Kasumi-1 (cell line): ENCODE data around the gene CTSZ.

Experiments used
- DNase-seq, 2 experiments: peaks; one replicate each; lab custom pipeline; 2025; lab: John Stamatoyannopoulos, UW

Gene CTSZ

DNA sequence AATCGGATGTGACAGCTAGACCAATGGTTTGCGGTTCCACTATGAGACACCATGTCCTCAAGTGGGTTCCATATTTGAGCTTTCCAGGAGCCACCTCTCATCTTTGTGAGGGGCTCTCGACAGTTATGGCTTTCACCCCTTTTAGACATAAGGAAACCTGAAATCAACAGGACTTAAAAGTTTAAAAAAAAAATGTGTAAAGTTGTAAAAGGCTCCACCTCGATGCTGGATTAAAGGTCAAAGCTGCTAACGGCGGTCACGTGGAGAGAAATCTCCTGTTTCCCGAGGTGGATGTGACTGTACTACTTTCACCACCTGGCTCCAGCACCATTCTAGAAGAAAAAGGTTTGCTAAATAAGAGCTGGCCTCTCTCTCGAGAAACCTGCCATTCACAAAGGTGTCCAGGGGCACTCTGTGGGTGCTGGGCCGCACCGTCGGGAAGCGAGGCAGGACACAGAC lies 24.5 kb upstream of the CTSZ start:
- DNase-seq, result no peak

DNA sequence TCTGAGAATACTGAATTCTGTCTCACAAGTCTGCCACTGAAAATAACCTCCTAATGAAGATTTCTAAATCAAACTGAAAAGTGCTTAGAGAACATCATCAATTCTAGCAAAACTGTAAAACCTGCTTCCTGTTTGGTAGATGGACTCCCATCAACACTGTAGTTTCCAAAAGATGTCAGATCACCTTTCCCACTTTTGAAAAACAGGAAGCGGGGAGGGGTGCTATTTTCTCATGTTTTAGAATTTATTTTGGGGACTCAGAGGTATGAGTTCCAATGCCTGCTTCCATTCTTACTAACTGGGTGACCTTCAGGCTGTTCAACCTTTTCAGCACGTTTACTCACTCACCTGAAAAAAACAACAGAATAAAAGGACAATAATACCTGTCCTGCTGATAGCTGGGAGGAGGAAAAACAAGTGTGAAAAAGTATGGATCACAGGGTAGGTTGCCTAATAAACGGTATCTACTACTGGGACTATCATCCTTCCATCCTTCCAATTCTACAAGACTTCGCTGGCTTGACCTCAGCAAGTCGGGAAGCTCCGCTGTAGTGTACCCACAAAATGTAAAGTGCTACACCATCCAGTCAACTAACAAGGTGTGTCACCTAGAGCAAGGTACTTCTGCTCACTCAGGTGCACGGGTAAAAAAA lies 24.0 kb upstream of the CTSZ start:
- DNase-seq, result no peak

DNA sequence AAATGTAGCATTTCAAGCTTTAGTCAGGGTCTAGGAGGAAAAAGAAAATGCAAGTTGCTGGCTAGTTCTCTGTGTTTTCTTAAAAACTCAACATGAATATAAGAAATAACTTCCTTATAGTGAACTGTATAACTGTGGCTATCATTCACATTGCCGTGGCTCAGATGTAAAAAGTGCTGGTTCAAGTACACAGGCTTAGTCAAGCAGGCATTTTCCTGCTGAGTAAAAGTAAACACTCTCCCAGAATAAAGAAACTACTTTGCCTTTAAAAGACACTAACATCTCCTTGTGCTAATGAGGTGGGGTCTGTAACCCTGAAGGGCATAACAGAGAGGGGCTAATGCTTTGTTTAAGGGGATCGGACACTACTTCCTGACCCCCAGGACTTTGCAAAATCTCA lies 21.8 kb upstream of the CTSZ start:
- DNase-seq, result no peak

DNA sequence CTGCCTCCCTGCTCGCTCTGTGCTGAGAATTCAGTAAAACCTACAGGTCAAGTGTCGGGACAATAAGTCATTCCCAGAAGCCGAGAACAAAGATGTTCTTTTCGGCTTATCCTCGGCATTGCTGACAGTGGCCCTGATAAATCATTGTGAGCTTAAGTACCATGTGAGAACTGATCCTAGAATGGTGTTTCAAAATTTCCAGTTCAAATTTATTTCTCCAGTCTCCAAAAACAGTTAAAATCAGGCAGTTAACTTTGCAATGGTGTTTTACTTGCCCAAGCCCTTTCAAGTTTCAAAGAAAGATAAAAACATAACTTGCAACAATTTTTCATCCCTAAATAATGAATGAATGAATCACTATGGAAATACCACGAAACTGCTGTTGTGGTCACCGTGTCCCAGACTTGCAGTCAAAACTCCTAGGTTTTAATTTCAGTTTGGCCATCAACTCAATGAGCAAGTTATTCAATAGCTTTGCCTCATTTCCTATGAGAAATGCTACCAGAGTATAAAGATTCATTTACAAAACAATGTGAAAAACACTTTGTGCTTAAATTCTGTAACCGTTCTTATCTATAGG lies 20.8 kb upstream of the CTSZ start:
- no peak for DNase-seq

DNA sequence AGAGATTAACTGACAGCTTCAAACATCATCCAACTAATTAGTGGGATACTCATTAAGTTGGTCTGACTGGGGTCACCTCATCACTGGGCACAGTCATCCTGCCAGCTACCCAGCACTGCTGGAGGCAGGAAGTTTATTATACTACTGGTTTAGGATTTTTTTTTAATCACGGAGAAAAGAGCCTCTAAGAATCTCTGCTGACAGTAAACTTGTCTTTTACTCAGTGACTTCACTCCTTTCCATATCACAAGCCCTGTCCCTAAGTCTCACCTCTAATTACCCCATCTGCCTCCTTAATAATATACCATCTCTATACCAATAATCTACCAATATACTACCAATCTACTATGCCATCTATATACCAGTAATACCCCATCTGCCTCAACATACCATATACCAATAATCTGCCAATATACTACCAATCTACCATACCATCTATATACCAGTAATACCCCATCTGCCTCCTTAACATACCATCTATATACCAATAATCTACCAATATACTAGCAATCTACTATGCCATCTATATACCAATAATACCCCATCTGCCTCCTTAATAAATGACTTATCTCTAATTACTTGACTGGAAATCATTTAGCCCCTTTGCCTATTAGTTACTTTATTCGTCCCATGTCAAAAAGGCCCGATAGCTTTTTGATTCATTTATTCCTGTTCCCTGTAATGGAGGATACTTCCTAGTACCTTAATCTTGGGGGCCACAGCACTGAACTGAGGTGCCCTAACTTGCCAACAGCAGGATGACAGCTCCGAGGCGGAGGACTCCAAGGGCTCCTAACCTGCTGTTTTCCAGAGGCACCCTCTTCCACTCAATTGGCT lies 20.1 kb upstream of the CTSZ start:
- no peak for DNase-seq

DNA sequence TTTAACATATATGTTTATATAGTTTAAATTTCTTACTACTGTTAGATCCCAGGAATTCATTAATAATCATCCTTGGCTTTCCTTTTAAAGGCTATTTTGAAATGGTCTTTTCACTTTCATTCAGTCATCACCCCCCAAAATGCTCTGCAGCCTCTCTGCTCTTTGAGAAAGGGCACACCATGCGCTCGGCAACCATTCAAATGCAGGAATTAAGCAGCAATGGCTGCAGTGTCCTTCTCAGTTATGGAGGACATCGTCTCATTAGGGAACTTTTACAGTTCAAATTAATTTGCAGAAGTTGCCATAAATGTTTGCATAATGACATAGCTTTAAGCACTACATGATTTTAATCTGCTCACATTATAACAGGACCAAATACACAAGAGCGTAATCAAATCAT lies 18.5 kb upstream of the CTSZ start:
- DNase-seq, result no peak

DNA sequence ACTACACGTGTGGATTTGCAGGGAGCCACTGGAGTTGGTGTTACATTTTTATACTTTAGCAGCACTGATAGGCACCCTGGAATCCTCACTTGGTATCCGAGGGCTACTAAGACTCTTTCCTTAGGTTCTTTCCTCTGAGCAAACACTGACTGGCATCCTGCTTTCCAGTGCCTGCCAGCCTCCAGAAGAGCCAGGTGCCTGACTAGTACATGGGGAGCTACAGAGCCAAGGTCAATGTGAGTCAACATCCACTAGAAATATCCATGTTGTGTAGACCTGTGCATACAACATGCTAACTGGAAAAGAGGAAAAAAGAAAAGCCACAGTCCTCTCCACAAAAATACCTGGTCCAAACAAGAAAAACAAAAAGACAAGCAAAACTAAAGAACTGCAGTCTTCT lies 18.0 kb upstream of the CTSZ start:
- DNase-seq, result no peak

DNA sequence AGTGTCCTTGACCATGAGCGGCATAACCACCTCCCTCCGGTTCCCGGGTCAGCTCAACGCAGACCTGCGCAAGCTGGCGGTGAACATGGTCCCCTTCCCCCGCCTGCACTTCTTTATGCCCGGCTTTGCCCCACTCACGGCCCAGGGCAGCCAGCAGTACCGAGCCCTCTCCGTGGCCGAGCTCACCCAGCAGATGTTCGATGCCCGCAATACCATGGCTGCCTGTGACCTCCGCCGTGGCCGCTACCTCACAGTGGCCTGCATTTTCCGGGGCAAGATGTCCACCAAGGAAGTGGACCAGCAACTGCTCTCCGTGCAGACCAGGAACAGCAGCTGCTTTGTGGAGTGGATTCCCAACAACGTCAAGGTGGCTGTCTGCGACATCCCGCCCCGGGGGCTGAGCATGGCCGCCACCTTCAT lies 17.1 kb upstream of the CTSZ start:
- no peak for DNase-seq

DNA sequence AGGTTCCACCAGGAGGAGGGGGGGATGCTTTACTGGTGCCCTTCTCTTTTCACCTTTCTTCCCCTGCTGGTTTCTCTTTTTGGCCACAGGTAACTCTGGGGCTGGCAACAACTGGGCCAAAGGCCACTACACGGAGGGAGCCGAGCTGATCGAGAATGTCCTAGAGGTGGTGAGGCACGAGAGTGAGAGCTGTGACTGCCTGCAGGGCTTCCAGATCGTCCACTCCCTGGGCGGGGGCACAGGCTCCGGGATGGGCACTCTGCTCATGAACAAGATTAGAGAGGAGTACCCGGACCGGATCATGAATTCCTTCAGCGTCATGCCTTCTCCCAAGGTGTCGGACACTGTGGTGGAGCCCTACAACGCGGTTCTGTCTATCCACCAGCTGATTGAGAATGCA lies 16.6 kb upstream of the CTSZ start:
- DNase-seq, result no peak

DNA sequence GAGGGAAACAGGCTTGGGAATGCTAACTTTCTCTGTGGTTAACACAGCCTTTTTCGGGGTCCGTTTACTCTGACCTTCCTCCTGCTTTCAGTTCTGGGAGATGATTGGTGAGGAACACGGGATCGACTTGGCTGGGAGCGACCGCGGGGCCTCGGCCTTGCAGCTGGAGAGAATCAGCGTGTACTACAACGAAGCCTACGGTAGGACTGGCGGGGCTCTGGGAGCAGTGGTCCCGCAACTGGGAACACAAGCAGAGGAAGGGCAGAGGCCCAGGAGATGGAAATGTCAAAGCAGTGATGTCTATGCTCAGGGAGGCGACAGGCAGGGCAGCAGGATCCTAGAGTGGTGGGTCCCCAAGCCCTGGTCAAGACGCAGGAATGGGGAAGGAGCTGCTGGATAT lies 15.7 kb upstream of the CTSZ start:
- no peak for DNase-seq

DNA sequence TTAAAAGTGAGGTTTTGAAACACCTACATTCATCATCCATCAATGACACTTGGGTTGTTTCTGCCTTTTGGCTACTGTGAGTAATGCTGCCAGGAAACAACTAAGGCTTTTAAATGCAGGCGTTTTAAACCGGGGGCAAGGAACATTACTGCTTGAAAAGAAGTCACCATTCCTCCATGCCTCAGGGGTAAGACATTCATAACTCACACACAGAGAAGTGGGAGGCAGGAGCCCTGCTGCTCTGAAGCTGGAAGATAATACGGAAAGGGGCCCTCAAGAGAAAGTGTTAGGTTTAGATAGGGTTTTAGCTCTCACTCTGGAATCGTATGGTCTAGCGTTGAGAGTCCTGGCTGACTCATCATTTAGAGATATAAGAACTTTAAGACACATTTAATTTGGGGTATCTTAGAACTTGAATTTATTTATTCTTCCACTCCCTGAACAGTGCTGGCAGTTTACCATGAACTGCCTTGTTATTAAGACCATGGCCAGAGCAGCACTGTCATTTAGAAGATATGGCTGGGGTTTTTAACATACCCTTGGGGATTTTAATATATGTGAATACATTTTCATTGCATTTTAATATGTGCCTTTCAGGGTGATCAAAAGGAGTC lies 14.0 kb upstream of the CTSZ start:
- no peak for DNase-seq

DNA sequence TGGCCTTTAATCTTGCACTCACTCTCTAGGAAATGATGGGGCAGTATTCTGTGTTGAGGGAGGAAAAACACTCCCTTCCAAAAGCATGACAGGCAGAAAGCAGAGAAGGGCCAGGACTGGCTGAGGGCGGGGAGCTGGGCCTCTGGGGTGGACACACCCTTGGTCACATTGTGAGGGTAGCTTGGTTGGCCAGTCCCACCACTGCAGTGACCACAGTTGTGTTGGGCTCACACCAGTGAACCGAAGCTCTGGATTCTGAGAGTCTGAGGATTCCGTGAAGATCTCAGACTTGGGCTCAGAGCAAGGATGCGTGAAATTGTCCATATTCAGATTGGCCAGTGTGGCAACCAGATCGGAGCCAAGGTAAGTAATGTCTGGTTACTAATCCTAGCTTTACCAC lies 12.2 kb upstream of the CTSZ start, which contains the start of gene TUBB1:
TSS of gene TUBB1 (plus strand) at position 213 of the 400 bp plus-strand sequence. CDS start at position 307, 94 bp downstream.
- DNase-seq, result no peak

DNA sequence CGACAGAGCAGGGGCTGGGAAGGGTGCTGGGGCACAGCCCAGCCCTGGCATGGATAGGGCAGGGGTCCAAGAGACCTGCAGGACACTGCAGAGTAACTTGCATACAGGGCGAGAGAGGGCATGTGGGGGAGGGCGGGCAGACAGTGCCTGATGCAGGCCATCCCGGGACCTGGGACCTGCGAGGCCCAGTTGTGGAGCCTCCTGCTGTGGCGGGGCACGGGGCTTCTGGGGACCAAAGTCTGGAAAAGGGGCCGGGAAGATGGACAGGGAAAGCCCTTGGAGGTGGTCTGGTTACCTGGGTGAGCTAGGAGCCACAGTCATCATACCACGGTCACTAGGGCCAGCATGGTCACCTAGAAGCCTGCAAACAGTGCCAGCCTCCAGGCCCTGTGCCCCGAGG lies 11.8 kb upstream of the CTSZ start:
- DNase-seq, result no peak

DNA sequence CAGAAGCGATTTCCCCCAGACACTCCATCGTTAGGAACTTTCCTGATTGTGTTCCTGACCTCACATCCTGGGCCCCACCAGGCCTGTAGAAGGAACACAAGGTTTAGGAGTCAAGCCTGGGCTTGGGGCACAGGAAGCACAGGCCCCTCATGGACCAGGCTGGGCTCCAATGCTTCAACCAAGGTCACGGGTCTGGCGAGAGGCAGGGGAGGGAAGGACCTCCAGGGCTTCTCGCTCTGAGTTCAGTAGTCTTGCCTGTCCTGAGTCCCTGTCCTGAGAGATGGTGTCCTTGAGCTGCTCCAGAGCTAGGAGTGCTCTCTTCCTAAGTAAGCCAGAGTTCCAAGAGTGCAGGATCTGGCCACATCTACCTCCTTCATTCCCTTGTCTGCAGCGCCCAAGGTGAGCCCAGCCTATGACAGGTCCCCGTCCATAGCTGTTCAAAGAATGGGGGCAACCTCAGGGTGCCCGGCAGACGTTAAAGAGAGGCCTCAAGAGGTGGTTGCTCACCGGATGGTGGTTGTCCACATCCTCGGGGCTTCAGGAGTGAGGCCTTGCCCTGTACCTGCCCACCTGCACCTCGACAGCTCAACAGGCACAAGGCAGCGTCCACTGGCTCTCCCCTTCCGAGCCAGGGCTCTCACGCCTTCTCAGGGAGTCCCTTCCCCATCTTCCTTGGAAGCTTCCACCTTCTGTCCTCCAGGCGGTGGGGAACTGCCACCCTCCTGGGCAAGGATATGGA lies 10.6 kb upstream of the CTSZ start:
- DNase-seq, result no peak

DNA sequence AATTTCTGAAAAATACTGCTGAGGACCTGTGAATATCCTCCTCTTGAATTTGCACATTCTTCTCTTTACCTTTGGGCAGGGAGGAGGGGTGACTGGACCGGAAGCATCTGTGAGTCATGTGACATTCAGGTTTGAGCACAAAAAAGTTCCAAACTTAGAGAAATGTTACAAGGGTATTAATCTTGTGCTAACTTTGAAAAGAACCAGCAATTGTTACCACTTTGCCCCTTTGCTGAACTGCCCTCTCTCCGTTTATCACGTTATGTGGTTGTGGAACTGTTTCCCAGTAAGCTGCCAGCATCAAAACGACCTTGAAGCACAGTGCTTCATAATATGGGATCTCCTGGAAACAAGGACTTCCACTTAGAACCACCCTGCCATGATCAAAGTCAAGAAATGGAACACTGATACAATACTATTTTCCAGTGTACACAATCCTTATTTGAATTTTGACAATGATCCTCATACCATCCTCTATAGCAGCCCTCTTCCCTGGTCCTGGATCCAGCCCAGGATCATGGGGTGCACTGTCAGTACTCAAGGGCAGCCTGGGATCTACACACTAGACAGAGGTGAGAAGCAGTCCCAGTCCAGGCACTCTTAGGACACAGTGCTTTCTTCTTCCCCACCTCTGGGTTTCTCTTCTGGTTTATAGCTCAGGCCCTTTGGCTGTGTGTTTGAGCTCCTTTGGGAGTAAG lies 9.9 kb upstream of the CTSZ start:
- DNase-seq, result no peak

DNA sequence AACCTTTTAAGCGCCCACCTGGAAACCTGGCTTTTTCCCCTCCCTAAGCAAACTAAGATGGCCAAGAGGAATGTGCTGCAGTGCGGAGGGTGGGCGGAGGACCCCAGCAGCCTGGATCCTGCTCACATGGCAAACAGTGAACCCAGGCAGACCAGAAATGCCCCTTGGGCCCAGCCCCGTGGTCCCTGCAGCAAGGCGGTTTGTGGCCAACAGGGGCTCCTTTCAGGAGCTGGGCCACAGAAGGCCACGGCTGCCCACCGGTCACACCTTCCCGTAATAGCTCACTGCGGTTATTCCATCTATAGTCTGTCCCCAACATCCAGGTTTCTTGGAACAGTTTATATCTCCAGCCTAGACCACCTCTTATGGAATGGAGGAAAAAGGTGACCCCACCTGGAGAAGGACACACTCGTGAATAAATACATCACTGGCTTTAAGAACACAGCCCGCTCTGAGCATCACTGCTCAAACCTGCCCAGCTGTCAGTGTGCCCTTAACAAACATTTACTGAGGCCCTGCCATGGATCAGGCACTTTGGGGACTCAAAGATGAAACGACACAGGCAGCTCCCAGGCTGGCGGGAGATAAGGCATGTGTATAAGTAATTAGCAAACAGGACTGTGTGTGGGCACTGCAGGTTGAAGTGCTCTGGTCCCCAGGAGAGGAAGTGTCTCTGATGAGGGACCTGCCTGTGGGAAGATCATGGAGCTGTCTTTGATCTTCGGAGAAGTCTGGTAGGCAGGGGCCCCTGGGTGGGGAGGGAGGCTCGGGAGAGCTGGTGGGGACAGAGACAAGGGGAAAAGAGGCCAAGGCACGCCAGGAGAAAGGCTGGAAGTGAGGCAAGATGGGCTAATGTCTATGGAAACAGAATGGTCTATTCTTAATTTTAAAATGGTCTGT lies 9.0 kb upstream of the CTSZ start:
- no peak for DNase-seq

DNA sequence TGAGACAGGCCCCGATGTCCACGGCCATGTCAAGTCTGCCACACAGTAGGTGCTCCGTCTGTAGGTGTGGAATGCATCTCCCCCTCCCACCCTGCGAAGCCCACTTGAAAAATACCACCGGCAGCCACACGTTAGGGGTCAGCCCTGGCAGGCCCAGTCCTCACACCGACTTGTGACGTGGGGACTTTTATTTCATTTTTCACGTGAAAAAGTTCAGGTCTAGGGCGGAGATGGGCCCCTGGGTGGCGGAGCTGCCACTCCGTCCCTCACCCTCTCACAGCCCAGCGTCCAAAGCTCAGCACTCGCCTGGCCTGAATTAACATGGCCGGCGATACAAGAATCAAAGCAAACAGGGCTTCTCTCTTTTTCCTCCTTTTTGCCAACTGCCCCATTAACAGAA lies 8.4 kb upstream of the CTSZ start:
- DNase-seq, result no peak

DNA sequence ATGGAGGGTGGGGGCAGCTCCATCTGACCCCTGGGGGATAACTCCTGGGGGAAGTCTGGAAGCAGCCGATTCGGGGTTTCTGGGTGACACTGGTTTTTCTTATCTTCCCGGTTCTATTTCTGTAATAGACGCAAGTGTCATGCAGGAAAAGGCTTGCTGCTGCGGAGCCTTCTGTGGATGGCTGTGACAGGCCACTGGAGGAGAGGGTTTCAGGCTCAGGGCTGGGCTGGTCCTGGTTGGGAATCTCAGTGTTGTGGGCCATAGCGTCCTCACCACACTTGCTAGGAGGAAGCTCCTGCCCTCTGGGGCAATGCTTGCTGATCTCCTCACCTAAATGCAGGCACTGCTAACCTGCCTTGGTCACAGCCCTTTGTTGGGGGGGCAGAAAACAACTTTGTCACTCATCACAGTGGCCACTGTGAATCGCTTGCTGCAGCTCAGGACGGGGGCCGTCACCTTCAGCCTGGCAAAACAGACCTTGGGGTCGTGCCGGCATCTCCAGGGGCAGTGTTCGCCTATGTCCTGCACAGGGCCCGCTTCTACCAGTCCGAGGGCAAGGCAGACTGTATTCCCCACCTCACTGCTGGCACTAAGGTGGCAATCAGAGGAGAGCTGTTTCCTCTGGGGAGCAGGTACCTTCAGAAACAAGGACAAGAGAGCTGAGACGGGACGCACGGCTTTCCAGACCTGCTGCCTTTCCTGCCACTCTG lies 7.8 kb upstream of the CTSZ start:
- no peak for DNase-seq

DNA sequence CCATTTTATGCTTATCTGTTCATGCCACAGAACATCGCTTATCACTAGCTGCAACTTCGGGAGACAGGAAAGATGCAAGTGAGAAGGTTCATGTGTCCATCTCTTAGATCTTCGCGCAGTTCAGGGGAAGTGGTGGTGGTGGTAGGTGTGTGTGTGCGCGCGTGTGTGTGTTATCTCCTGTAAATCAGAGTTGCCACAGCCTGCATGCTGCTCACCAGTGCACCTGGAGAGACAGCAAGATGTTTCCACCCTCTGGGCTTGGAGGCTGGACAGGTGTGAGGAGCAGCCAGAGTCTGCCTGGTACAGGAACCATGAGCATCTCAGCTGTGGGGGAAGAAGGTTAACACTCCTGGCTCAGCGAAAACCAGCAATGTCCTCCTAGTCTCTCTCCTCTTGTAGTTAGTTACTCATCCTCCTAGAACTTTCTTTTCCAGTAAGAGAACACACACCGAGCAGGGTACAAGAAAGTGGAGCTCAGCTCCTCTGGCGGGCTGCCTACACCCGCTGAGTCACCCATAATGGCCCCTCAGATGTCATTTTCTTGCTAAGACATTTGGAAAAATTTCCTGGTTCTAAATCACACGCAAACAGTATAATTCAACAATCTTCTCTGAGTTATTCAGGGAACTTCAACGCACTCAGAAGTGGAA lies 7.0 kb upstream of the CTSZ start:
- DNase-seq, result no peak
